Duodenal mucosa (tissue), 2 donors: Measurements from ENCODE around the gene INSIG1.

Experiments
- H3K27ac ChIP-seq: one replicate; pipeline ENCODE4 v1.7.0; 2013; ENCODE audit warnings: low read depth, low read length
- H3K27me3 ChIP-seq, 2 donors: one replicate each; pipeline ENCODE4 v1.7.0; 2013; ENCODE audit warnings: low read length in 2 of 2, control low read depth in 1 of 2; ENCODE audit not compliant: insufficient read depth in 2 of 2, control insufficient read depth in 1 of 2
- H3K36me3 ChIP-seq, 2 donors: one replicate each; pipeline ENCODE4 v1.7.0; 2013; ENCODE audit warnings: low read length in 2 of 2, control low read depth in 1 of 2; ENCODE audit not compliant: insufficient read depth in 2 of 2, control insufficient read depth in 1 of 2
- H3K4me1 ChIP-seq, 2 donors: one replicate each; pipeline ENCODE4 v1.7.0; 2013; ENCODE audit warnings: low read length in 2 of 2, control low read depth in 1 of 2; ENCODE audit not compliant: insufficient read depth in 2 of 2, control insufficient read depth in 1 of 2
- H3K4me3 ChIP-seq, 2 donors: one replicate each; pipeline ENCODE4 v1.7.0; 2013; ENCODE audit warnings: low read length in 2 of 2, low read depth in 1 of 2
- H3K9ac ChIP-seq, 2 donors: one replicate each; pipeline ENCODE4 v1.7.0; 2013; ENCODE audit warnings: low read length in 2 of 2, low read depth in 1 of 2
- H3K9me3 ChIP-seq, 2 donors: one replicate each; pipeline ENCODE4 v1.7.0; 2013; ENCODE audit warnings: low read length in 2 of 2, control low read depth in 1 of 2; ENCODE audit not compliant: control insufficient read depth in 1 of 2

Gene INSIG1

DNA sequence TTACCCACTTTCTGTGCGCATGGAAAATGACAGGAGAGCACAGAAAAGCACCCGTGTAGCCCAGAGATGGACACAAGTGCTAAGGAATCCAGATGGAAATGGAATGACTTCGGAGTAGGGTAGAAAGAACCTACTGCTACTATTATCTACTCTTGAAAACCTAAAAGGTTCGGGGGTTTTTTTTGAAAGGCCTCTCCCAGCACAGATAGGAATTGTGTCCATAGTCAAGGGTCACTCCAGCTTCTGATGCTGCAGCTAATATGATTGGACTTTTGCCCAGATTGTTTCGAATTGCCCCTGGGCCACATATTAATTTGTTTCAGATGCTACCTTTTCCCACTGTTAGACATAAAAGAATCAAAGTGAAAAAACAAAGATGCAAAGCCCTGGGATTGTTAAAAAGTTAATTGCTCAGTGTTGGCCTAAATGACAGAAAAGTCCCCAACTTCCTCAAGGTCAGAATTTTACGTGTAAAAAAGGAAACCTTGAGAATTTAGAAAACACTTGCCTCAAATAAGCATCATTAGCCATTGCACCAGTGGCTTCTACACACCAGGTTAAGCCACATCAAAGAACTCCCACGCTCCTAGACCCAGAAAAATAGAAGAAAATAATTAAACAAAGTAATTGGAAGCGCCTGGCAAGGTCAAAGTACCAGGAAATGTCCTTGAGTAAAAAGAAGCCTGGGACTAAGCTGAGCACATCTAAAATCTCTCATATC, 40.8 kb upstream of the INSIG1 start:
- Histone ChIP-seq H3K27ac (no peak overlapping the region), H3K27me3 (no peaks in the 10 kb centered on the region), H3K36me3 (no peaks in the 10 kb centered on the region), H3K4me1 (peaks cover 0 to 21% of the 10 kb centered on the region in 2 donors), H3K9me3 (no peaks in the 10 kb centered on the region), H3K9ac (no peak overlapping the region), H3K4me3 (no peak overlapping the region)

DNA sequence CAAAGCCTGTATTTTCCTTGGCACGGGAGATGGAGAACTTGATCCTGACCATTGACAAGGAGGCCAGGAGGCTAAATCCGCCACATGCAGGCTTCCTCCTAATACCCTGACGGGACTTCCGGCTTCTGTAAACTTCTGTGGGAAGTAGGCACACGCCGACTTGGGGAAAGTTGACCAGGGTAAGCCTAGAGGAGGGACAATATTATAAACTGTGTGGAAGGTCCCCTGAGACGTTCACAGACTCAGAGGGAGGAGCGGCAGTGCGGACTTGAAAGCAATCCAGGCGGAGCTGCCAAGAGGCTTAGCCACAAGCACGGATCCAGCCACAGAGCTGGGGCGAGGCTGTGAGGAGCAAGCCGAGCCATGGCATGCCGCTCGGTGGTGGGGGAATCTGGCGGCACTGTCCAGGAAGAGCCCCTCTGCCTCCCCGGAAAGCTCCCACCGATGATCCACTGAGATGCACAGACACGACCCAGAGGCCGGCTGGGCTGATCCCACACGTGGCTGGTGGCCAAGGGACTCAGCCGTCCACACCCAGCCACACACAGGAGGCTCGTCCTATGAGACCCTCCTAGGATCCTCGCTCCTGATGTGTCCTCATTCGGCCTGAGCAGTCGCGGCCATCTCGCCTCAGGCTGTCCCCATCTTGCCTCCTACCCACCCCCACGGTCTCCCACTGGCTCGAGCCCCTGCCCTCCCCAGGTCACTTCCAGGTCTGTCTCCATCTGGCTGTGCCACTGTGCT, 40.0 kb upstream of the INSIG1 start:
- Histone ChIP-seq H3K4me3 (no peak overlapping the region), H3K9me3 (no peaks in the 10 kb centered on the region), H3K36me3 (no peaks in the 10 kb centered on the region), H3K9ac (peak overlapping the region in 1 of 2 donors; percentile 0), H3K27ac (peak overlapping the region; percentile 21), H3K27me3 (no peaks in the 10 kb centered on the region), H3K4me1 (peaks cover 0 to 21% of the 10 kb centered on the region in 2 donors)

DNA sequence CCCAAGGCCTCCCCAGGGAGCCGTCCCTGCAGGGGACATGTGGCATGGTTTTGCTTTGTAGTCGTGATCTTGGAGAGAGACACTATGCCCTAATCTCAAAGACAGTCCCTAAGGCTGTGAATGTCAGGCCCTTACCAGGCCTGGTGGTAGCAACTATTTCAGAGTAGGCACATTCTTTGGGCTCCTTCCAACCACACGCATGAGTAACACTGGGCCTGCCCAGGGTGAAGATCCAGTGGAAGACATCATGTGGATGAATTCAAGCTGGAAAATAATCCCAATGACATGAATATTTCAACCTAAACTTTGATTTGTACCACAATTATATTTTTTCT, 39.5 kb upstream of the INSIG1 start:
- Histone ChIP-seq H3K27ac (no peak overlapping the region), H3K4me3 (no peak overlapping the region), H3K36me3 (no peaks in the 10 kb centered on the region), H3K9me3 (no peaks in the 10 kb centered on the region), H3K4me1 (peaks cover 0 to 21% of the 10 kb centered on the region in 2 donors), H3K27me3 (no peaks in the 10 kb centered on the region), H3K9ac (no peak overlapping the region)

DNA sequence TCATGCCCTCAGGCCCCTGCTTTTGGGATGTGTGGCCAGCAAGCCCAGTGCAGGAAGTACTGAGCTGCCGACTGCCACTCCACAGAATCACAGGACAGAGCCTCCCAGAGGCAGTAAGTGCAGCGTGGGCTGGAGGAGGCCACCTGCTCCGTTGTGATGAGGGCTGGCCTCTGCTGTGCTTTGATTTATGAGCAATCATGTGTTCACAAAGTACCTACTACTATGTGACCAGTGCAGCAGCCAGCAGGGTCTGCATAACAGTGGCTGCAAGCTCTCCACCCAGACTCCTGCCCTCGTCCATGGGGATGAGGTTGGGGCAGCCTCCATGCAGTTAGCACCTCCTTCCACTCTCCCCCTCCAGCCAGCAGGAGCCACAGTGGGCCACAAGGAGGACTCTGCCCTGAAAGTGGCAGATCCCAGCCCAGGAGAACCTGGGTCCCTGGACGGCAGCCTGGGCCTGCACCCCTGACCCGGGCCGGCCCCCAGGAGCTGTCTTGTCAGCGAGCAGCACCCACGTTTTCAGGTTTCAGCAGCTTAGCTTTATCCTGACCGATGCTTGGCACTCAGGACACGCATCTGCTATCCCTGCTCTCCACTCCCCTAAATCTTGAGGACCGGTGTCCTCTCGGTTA, 37.7 kb upstream of the INSIG1 start:
- H3K36me3 ChIP-seq: no peaks in the 10 kb centered on the region
- H3K9ac ChIP-seq: no peak overlapping the region
- no peaks in the 10 kb centered on the region for H3K27me3 ChIP-seq
- H3K4me1 ChIP-seq: peaks cover 0 to 17% of the 10 kb centered on the region in 2 donors
- no peak overlapping the region for H3K27ac ChIP-seq
- no peak overlapping the region for H3K4me3 ChIP-seq
- no peaks in the 10 kb centered on the region for H3K9me3 ChIP-seq

GRCh38 chr7:155260498-155260872, 37.2 kb upstream of the INSIG1 start:
- no peaks in the 10 kb centered on the region for H3K27me3 ChIP-seq
- H3K9ac ChIP-seq: no peak overlapping the region
- no peaks in the 10 kb centered on the region for H3K36me3 ChIP-seq
- no peak overlapping the region for H3K4me3 ChIP-seq
- no peaks in the 10 kb centered on the region for H3K9me3 ChIP-seq
- H3K27ac ChIP-seq: no peak overlapping the region
- peaks cover 0 to 22% of the 10 kb centered on the region in 2 donors for H3K4me1 ChIP-seq

GRCh38 chr7:155261031-155261985, 36.4 kb upstream of the INSIG1 start:
- H3K4me1 ChIP-seq: peaks cover 0 to 26% of the 10 kb centered on the region in 2 donors
- H3K36me3 ChIP-seq: no peaks in the 10 kb centered on the region
- H3K9me3 ChIP-seq: no peaks in the 10 kb centered on the region
- no peak overlapping the region for H3K27ac ChIP-seq
- H3K27me3 ChIP-seq: no peaks in the 10 kb centered on the region
- no peak overlapping the region for H3K9ac ChIP-seq
- no peak overlapping the region for H3K4me3 ChIP-seq

GRCh38 chr7:155262031-155262430, 35.6 kb upstream of the INSIG1 start:
- no peak overlapping the region for H3K9ac ChIP-seq
- H3K27me3 ChIP-seq: no peaks in the 10 kb centered on the region
- no peak overlapping the region for H3K27ac ChIP-seq
- H3K36me3 ChIP-seq: no peaks in the 10 kb centered on the region
- peaks cover 0 to 26% of the 10 kb centered on the region in 2 donors for H3K4me1 ChIP-seq
- H3K9me3 ChIP-seq: no peaks in the 10 kb centered on the region
- no peak overlapping the region for H3K4me3 ChIP-seq

GRCh38 chr7:155263051-155263450, 34.6 kb upstream of the INSIG1 start:
- Histone ChIP-seq H3K27me3 (no peaks in the 10 kb centered on the region), H3K4me1 (peaks cover 0 to 16% of the 10 kb centered on the region in 2 donors), H3K27ac (no peak overlapping the region), H3K4me3 (no peak overlapping the region), H3K36me3 (no peaks in the 10 kb centered on the region), H3K9ac (no peak overlapping the region), H3K9me3 (no peaks in the 10 kb centered on the region)

GRCh38 chr7:155263581-155264143, 34.0 kb upstream of the INSIG1 start:
- Histone ChIP-seq H3K9ac (no peak overlapping the region), H3K9me3 (no peaks in the 10 kb centered on the region), H3K36me3 (no peaks in the 10 kb centered on the region), H3K27ac (no peak overlapping the region), H3K27me3 (no peaks in the 10 kb centered on the region), H3K4me3 (no peak overlapping the region), H3K4me1 (peaks cover 0 to 15% of the 10 kb centered on the region in 2 donors)
